OCI-LY7 (cell line): Measurements from ENCODE around the gene XRCC4.

Source experiments
- EZH2phosphoT487 ChIP-seq: fragments of 200-600 bp; sonication (generic); IDR thresholded peaks from 2 replicates; pipeline ENCODE4 v1.6.1; 2018; ENCODE audit warnings: low read depth, borderline replicate concordance, mild to moderate bottlenecking, mixed run types, antibody characterized with exemption, low read length, moderate library complexity, mixed read lengths
- TF ChIP-seq, protein P1 (sequence below): fragments of 200-600 bp; sonication (generic); conservative IDR thresholded peaks from 2 replicates; pipeline ENCODE4 v1.5.1; 2014; ENCODE audit warnings: mild to moderate bottlenecking, antibody characterized with exemption, low read length, moderate library complexity, mixed read lengths

DNA sequence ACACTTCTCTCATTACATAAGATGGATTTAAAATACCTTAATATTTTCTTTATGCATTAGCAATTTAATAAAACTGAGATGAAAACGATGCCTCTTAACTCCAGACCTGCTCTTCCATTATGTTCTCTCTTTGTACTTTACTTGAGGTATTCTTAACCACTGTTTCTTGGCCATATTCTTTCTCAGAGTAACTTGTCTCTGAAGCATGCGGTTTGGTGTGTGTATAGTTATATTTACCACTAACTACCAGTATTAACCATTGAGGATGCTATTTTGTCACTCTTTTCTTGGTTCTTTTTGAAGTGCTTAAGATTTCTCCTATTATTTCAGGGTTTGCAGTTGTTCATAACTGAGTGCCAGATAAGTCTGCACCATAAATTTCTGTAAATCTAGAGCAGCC, 18.0 kb upstream of the XRCC4 start:
- TF ChIP-seq, protein P1, sequence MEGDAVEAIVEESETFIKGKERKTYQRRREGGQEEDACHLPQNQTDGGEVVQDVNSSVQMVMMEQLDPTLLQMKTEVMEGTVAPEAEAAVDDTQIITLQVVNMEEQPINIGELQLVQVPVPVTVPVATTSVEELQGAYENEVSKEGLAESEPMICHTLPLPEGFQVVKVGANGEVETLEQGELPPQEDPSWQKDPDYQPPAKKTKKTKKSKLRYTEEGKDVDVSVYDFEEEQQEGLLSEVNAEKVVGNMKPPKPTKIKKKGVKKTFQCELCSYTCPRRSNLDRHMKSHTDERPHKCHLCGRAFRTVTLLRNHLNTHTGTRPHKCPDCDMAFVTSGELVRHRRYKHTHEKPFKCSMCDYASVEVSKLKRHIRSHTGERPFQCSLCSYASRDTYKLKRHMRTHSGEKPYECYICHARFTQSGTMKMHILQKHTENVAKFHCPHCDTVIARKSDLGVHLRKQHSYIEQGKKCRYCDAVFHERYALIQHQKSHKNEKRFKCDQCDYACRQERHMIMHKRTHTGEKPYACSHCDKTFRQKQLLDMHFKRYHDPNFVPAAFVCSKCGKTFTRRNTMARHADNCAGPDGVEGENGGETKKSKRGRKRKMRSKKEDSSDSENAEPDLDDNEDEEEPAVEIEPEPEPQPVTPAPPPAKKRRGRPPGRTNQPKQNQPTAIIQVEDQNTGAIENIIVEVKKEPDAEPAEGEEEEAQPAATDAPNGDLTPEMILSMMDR: no peak
- TF ChIP-seq EZH2phosphoT487: no peak
